GM23248 (cell line): Measurements from ENCODE around the gene NELFA.

Experiments used
- EZH2 ChIP-seq: fragments of 200-600 bp; sonication (generic); IDR thresholded peaks from 2 replicates; pipeline ENCODE4 v1.6.1; 2018; ENCODE audit warnings: antibody characterized with exemption, mild to moderate bottlenecking; ENCODE audit not compliant: insufficient read depth, poor library complexity, severe bottlenecking
- EZH2phosphoT487 ChIP-seq: fragments of 200-600 bp; sonication (generic); IDR thresholded peaks from 2 replicates; pipeline ENCODE4 v1.6.1; 2018; ENCODE audit warnings: antibody characterized with exemption, moderate library complexity, mild to moderate bottlenecking, low read depth; ENCODE audit not compliant: insufficient read depth

DNA sequence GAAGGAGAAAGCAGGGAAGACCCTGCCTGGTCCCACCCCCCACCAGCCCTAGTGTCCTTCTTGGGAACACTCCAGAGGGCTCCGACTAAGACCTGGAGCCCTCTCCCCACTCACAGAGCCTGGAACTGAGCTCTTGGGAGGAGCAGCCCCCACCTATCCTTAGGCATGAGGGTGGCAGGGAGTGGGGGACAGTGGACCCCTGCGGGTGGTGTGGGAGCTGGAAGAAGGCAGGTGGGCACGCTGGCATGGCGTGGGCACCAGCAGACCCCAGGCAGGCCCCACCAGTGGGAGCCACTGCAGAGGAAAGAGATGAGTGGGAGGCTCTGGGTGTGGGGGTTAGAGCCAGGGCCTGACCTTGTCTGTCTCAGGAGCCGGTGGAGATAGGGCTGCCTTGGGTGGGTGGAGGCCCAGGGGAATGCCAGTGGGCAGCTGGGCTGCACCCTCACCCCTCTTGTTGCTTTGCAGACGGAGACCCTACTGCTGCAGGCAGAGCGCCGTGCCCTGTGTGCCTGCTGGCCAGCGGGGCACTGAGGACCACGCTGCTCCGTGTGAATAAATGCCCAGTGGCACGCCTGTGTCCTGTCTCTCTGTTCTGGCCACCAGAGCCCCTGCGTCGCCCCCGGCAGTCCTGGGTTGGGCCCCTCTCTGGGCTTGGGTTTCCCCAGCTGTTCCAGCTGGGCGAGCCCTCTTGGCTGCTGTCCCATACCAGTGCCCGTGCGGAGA, 34.8 kb upstream of the NELFA start:
- TF ChIP-seq EZH2 (no peak), EZH2phosphoT487 (no peak)
